DMS153 treated with DMSO at 0.1 percent for 48 hours (cell line): ENCODE data around the gene DLL1.

Experiments
- DNase-seq: peaks from one replicate; lab custom pipeline; 2025; ENCODE audit not compliant: unreplicated experiment; lab: John Stamatoyannopoulos, UW

Gene DLL1

DNA sequence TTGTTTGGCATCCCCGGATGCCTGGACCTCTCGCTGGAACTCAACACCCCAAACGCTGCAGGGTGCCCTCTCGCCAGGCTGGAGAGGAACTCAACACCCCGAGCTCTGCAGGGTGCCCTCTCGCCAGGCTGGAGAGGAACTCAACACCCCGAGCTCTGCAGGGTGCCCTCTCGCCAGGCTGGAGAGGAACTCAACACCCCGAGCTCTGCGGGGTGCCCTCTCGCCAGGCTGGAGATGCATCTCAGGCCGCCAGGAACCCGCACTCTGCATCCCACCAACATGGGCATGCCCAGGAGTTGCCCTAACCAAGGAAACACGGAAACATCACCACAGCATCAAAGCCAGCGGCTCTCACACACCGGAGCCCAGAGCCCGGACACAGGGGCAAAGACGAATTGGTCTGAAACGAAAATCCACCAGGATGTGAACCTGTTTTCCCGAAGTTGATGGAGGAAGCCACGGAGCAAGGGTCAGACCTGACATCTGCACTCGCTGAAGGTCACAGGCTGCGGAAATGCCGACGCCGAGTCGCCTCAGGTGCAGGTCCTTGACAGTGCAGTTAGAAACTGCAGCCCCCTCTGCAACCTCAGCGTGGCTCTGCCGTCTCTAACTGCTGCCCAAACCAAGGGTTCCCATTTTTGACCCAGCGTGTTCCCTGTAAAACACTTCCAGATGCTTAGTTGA is 37.5 kb downstream of the DLL1 start:
- DNase-seq: no peak

- DNase-seq: no peak
Measured at GRCh38 chr6:170251776-170252571, 38.9 kb downstream of the DLL1 start.

GRCh38 chr6:170250981-170251775 is 39.7 kb downstream of the DLL1 start:
- no peak for DNase-seq

DNA sequence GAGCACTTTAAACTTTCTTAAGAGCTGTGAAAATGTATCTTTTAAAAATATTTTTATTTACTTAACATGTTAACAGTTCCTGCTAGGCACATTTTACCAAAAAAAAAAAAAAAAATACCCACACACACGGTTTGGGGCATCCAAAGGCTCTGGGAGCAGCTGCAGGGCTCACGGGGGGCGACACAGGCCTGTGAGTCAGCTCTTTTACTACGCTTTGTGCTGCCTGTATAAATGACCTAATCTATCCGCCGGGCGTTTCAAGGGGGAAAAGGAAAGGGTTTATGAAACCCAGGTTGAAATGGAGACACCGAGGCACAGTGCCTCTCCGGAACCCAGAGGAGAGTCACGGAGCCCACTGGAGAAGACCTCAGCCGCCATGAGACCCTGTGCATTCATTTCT is 40.4 kb downstream of the DLL1 start:
- no peak for DNase-seq

GRCh38 chr6:170249817-170250216 is 41.1 kb downstream of the DLL1 start:
- DNase-seq: no peak

GRCh38 chr6:170248861-170249600 is 41.8 kb downstream of the DLL1 start:
- no peak for DNase-seq

- DNase-seq: no peak
Measured at GRCh38 chr6:170248111-170248805, 42.6 kb downstream of the DLL1 start.

- DNase-seq: no peak
Measured at GRCh38 chr6:170247178-170247701, 43.6 kb downstream of the DLL1 start.

- DNase-seq: no peak
Measured at GRCh38 chr6:170245475-170245992, 45.3 kb downstream of the DLL1 start.

- no peak for DNase-seq
Measured at GRCh38 chr6:170244721-170245474, 46.0 kb downstream of the DLL1 start.

DNA sequence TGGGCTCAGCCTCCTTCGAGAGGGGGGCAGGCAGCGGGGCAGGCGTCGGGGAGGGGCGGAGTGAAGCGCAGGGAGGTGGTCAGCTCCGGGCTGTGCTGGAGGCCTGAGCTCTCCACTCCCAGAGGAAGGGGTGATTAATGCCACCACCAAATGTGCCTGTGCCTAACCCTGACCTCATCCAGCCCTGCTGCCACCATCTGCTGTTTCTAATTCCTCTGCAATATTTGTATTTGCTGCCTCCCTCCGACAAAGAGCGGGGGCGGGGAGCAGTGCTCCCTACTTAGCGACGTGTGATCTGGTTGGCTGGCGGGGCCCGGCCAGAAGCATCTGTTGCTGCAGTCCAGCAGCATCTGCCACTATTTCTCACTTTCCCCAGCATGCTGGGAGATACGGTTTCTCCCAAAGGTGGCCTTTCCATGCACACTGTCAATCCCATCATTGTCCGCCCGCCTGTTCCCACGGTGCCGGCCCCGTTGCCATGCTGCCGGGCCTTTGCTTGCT is 47.0 kb downstream of the DLL1 start:
- DNase-seq: peak; percentile 83

GRCh38 chr6:170243386-170243785 is 47.5 kb downstream of the DLL1 start:
- no peak for DNase-seq

GRCh38 chr6:170238741-170239565 is 51.9 kb downstream of the DLL1 start:
- no peak for DNase-seq

GRCh38 chr6:170237999-170238740 is 52.7 kb downstream of the DLL1 start:
- DNase-seq: no peak

DNA sequence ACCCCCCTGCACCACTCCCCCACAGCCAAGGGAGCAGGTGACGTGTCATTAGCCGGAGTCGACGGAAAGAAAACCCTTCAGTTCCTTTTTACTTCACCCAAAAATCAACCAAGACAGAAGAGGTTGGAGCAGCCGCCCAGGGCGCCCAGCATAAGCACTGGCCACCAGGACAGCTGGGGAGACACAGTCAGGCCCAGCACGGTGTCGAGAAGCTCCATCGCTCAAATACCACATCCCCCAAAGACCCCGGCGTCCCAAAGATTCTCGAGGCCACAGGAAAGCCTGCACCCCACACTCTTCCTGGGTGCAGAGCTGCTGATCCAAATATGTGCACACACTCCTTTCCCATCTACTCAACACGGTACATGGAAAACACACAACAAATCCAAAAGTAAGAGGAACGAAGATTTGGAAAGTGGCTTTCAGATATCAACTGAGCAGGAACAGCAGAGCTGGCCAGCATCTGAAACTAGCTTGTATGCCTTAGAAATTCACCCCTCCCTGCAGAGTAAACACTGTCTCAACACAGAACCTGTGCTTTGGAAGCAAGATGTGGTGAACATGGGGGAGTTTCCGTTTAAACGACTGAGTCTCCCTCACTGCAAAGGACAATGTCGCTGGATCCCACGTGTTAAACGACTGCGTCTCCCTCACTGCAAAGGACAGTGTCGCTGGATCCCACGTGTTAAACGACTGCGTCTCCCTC is 54.6 kb downstream of the DLL1 start:
- DNase-seq: no peak

DNA sequence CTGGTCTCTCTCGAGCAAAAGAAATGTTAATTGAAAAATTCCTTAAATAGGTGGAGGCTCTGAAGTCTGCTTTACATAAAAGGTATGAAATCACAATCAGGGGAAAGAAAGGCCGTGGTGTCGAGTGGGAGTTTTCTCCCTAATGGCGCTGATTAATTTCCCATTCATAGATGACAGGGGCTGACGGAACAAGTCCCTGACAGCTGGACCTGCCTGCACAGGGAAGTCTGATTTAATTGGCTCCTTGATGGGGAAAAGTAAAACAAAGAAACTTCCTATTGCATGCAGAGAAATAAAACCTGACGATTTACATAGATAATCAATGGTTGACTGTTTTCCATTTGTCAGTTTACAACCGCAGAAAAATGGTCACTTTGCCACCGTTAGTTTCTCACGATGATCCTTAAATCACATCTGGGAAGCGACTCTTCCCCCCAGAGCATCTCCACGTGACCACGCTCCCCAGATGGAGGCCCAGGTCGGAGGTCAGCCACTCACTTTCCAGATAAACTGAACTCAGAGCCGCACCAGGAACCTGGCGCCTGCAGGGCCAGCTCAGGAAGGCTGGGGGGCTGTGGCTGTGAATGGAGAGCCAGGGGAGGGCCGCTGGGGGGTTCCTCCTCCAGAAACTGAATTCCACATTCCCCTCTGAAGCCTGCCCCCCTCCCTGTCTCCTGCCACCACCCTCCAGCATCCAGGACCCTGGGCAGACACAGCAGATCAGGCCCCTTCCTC is 55.3 kb downstream of the DLL1 start:
- no peak for DNase-seq
